ENCODE measurements around the gene EMCN.

EMCN gene

DNA sequence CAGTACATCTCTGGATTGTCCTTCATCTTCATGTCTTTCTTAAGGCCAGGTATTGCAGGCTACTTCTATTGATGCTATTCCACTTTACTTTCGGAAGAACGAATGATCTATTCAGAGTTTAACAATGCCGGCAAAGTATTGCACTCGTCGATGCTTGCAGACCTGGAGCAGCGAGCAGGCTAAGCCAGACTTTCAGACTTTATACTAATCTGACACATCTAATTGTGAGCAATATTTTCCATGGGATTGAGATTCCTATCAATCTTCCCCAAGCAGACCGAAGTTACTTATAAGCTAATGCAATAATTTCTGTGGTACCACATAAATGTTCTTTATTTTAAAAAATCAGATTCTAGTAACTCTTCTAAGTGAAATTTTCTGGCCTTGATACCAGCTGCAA is 1.6 kb downstream of the EMCN start:
- H3K79me2 ChIP-seq (ENCODE audit: insufficient read depth, low read depth), result no peaks in the 10 kb centered on the region
- no peaks in the 10 kb centered on the region for H4K20me1 ChIP-seq (ENCODE audit: insufficient read depth)
- H3K4me2 ChIP-seq, result no peak overlapping the region
- no peak for TF ChIP-seq CTCF (conservative IDR thresholded peaks at IDR 0.05; ENCODE audit: low read depth, low read length)
- H3K36me3 ChIP-seq (ENCODE audit: insufficient read depth), result no peaks in the 10 kb centered on the region
- no peak overlapping the region for H3K27ac ChIP-seq
- H3K9ac ChIP-seq, result no peak overlapping the region
- H3K4me3 ChIP-seq (IDR thresholded peaks at IDR 0.05; ENCODE audit: insufficient read depth, low read depth, low read length), result no peak overlapping the region
- H3K4me1 ChIP-seq (ENCODE audit: low read depth, poor library complexity, severe bottlenecking), result no peaks in the 10 kb centered on the region
- H2AFZ ChIP-seq (ENCODE audit: low read depth), result no peak overlapping the region
- H3K27me3 ChIP-seq (ENCODE audit: insufficient read depth, low read depth), result no peaks in the 10 kb centered on the region

GRCh38 chr4:100511896-100512295 is 5.9 kb downstream of the EMCN start:
- no peak overlapping the region for H3K27ac ChIP-seq
- H3K4me2 ChIP-seq, result no peak overlapping the region
- no peaks in the 10 kb centered on the region for H3K4me1 ChIP-seq (ENCODE audit: low read depth, poor library complexity, severe bottlenecking)
- H3K4me3 ChIP-seq (IDR thresholded peaks at IDR 0.05; ENCODE audit: insufficient read depth, low read depth, low read length), result no peak overlapping the region
- no peaks in the 10 kb centered on the region for H4K20me1 ChIP-seq (ENCODE audit: insufficient read depth)
- no peak for TF ChIP-seq CTCF (conservative IDR thresholded peaks at IDR 0.05; ENCODE audit: low read depth, low read length)
- no peaks in the 10 kb centered on the region for H3K36me3 ChIP-seq (ENCODE audit: insufficient read depth)
- H2AFZ ChIP-seq (ENCODE audit: low read depth), result no peak overlapping the region
- H3K9ac ChIP-seq, result no peak overlapping the region
- no peaks in the 10 kb centered on the region for H3K27me3 ChIP-seq (ENCODE audit: insufficient read depth, low read depth)
- H3K79me2 ChIP-seq (ENCODE audit: insufficient read depth, low read depth), result no peaks in the 10 kb centered on the region

DNA sequence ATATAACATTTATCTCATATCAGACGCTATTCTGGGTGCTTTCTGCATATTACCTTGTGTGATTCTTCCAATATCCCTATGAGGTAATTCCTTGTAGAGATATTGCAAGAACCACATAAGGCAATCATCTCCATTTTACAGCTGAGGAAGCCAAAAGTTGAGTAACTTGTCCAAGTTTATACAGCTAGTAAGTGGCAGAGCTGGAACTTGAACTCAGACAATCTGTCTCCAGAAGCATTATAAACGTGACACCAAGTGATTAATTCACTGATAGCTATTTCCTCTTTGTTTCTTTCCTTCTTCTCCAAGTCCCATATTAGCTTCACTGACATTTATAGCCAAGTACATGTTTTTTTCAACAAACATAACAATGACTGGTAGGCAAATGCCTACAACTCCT is 7.3 kb downstream of the EMCN start:
- Histone ChIP-seq H3K4me3 (IDR thresholded peaks at IDR 0.05; ENCODE audit: insufficient read depth, low read depth, low read length) (no peak overlapping the region), H3K79me2 (ENCODE audit: insufficient read depth, low read depth) (no peaks in the 10 kb centered on the region), H3K4me2 (no peak overlapping the region), H3K4me1 (ENCODE audit: low read depth, poor library complexity, severe bottlenecking) (no peaks in the 10 kb centered on the region), H3K36me3 (ENCODE audit: insufficient read depth) (no peaks in the 10 kb centered on the region), H4K20me1 (ENCODE audit: insufficient read depth) (no peaks in the 10 kb centered on the region), H2AFZ (ENCODE audit: low read depth) (no peak overlapping the region), H3K9ac (no peak overlapping the region), H3K27ac (no peak overlapping the region), H3K27me3 (ENCODE audit: insufficient read depth, low read depth) (no peaks in the 10 kb centered on the region)
- TF ChIP-seq CTCF (conservative IDR thresholded peaks at IDR 0.05; ENCODE audit: low read depth, low read length), result no peak

DNA sequence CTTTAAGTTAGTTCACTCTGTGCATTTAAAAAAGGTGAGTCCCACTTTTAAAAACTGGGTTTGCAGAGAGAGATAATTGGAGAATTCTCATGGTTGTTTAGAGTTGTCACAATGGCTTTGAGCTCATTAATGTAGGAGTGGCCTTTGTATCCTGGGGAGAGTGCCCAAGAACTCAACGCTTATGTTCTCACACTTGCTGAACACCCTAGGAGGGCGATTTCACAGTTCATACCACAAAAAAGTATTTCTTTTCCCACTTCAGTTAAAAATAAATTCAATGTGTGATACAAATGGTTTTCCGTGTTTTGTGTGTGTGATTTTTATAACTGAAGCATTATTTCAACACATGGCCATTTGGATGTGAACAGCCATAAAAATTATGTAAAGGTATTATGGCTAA is 8.4 kb downstream of the EMCN start:
- Histone ChIP-seq H3K27me3 (ENCODE audit: insufficient read depth, low read depth) (no peaks in the 10 kb centered on the region), H3K4me1 (ENCODE audit: low read depth, poor library complexity, severe bottlenecking) (no peaks in the 10 kb centered on the region), H3K27ac (no peak overlapping the region), H3K9ac (no peak overlapping the region), H4K20me1 (ENCODE audit: insufficient read depth) (no peaks in the 10 kb centered on the region), H2AFZ (ENCODE audit: low read depth) (no peak overlapping the region), H3K79me2 (ENCODE audit: insufficient read depth, low read depth) (no peaks in the 10 kb centered on the region), H3K4me3 (IDR thresholded peaks at IDR 0.05; ENCODE audit: insufficient read depth, low read depth, low read length) (no peak overlapping the region), H3K4me2 (no peak overlapping the region), H3K36me3 (ENCODE audit: insufficient read depth) (no peaks in the 10 kb centered on the region)
- no peak for TF ChIP-seq CTCF (conservative IDR thresholded peaks at IDR 0.05; ENCODE audit: low read depth, low read length)

- no peak for TF ChIP-seq CTCF (conservative IDR thresholded peaks at IDR 0.05; ENCODE audit: low read depth, low read length)
- H3K4me2 ChIP-seq, result no peak overlapping the region
- no peaks in the 10 kb centered on the region for H3K79me2 ChIP-seq (ENCODE audit: insufficient read depth, low read depth)
- H3K9ac ChIP-seq, result no peak overlapping the region
- H3K27me3 ChIP-seq (ENCODE audit: insufficient read depth, low read depth), result no peaks in the 10 kb centered on the region
- H2AFZ ChIP-seq (ENCODE audit: low read depth), result no peak overlapping the region
- H4K20me1 ChIP-seq (ENCODE audit: insufficient read depth), result no peaks in the 10 kb centered on the region
- H3K4me1 ChIP-seq (ENCODE audit: low read depth, poor library complexity, severe bottlenecking), result no peaks in the 10 kb centered on the region
- H3K36me3 ChIP-seq (ENCODE audit: insufficient read depth), result no peaks in the 10 kb centered on the region
- no peak overlapping the region for H3K4me3 ChIP-seq (IDR thresholded peaks at IDR 0.05; ENCODE audit: insufficient read depth, low read depth, low read length)
- H3K27ac ChIP-seq, result no peak overlapping the region
Measured at GRCh38 chr4:100508691-100509090, 9.1 kb downstream of the EMCN start.

Data from KMS-11 (cell line).